CD4-positive, alpha-beta T cell (primary cell): Measurements from ENCODE around the gene SLC13A3. TPM values are rescaled to one million over a fixed set of nuclear protein-coding genes. Genes with fewer than 3 reads are reported as not detected.

Experiments used
- ATAC-seq: fragments of 200-7000 bp; cut with Tn5 transposase; one replicate; pipeline ENCODE4 v1.10.0; 2022; ENCODE audit warnings: mild to moderate bottlenecking; ENCODE audit not compliant: poor library complexity
- CTCF ChIA-PET: fragments of 350-600 bp; sonication (Branson Sonifier 250); formaldehyde crosslinking; loops from one replicate; lab custom pipeline; 2021; ENCODE audit warnings: antibody characterized with exemption, inconsistent platforms; lab: Charles Lee
- POLR2A ChIA-PET: fragments of 350-600 bp; sonication (Branson Sonifier 250); formaldehyde crosslinking; loops from one replicate; lab custom pipeline; 2021; ENCODE audit warnings: antibody characterized with exemption, inconsistent platforms; lab: Charles Lee
- DNase-seq, 14 experiments: peaks; one replicate each; pipeline ENCODE4 v3.0.0-alpha.2; 2013 to 2020; ENCODE audit warnings: mixed read lengths in 2 of 14
- H3K27ac ChIP-seq, 2 donors: one replicate each; pipeline versions ENCODE4 v1.5.1 to v1.7.0; 2013; ENCODE audit warnings: low read length in 2 of 2, low read depth in 1 of 2, mild to moderate bottlenecking in 1 of 2
- H3K27me3 ChIP-seq, 2 experiments: 1 replicate in 1 of 2; 2 replicates in 1 of 2; pipeline versions ENCODE4 v1.6.1 to v1.7.0; 2013; ENCODE audit warnings: low read length in 2 of 2, control low read depth in 1 of 2, mild to moderate bottlenecking in 1 of 2, moderate library complexity in 1 of 2; ENCODE audit not compliant: insufficient read depth in 2 of 2, control insufficient read depth in 1 of 2
- H3K36me3 ChIP-seq: one replicate; pipeline ENCODE4 v1.6.1; 2013; ENCODE audit warnings: low read length, control low read depth; ENCODE audit not compliant: insufficient read depth
- H3K4me1 ChIP-seq: one replicate; pipeline ENCODE4 v1.6.1; 2013; ENCODE audit warnings: low read length, control low read depth; ENCODE audit not compliant: insufficient read depth
- H3K4me3 ChIP-seq: one replicate; pipeline ENCODE4 v1.5.1; 2013; ENCODE audit warnings: mild to moderate bottlenecking, low read length, moderate library complexity
- H3K9me3 ChIP-seq, 2 experiments: 1 replicate in 1 of 2; 2 replicates in 1 of 2; pipeline versions ENCODE4 v1.6.1 to v1.7.0; 2013; ENCODE audit warnings: low read length in 2 of 2, mild to moderate bottlenecking in 2 of 2, control low read depth in 1 of 2, moderate library complexity in 1 of 2; ENCODE audit not compliant: control insufficient read depth in 1 of 2, insufficient read depth in 1 of 2
- H3K27ac Mint-ChIP-seq: one replicate; pipeline ENCODE4 v1.8.0; 2020; ENCODE audit warnings: mixed read lengths
- H3K27me3 Mint-ChIP-seq: one replicate; pipeline ENCODE4 v1.8.0; 2021; ENCODE audit warnings: mixed read lengths
- H3K36me3 Mint-ChIP-seq: one replicate; pipeline ENCODE4 v1.8.0; 2021; ENCODE audit warnings: low read depth, mixed read lengths
- H3K4me1 Mint-ChIP-seq: one replicate; pipeline ENCODE4 v1.8.0; 2021; ENCODE audit warnings: low read depth, mixed read lengths
- H3K4me3 Mint-ChIP-seq: one replicate; pipeline ENCODE4 v1.8.0; 2020; ENCODE audit warnings: mild to moderate bottlenecking, mixed read lengths
- H3K9me3 Mint-ChIP-seq: one replicate; pipeline ENCODE4 v1.8.0; 2020; ENCODE audit warnings: mixed read lengths
- intact Hi-C, 2 experiments: fragments of 100-400 bp; cut with DNase I in 1 of 2; cut with micrococcal nuclease in 1 of 2; formaldehyde crosslinking; loops; one replicate each; pipeline versions ENCODE4 v1.15.1 to v1.9.0; 2023 to 2025; cut with DNase I, micrococcal nuclease
- total RNA-seq, 174 experiments: library from RNA in 2 of 174; stranded (reverse) in 2 of 174; gene quantifications; one replicate each; pipeline ENCODE4 v1.2.3 and lab custom pipeline; 2021 to 2026
- TF ChIP-seq, protein P1 (sequence below): fragments of 200-600 bp; IDR thresholded peaks from one replicate; pipeline ENCODE4 v1.8.0; 2022; ENCODE audit warnings: antibody characterized with exemption, mild to moderate bottlenecking

Gene SLC13A3
- total RNA-seq, 2 experiments from 2014 or later: 0.28 TPM; not detected in 1

DNA sequence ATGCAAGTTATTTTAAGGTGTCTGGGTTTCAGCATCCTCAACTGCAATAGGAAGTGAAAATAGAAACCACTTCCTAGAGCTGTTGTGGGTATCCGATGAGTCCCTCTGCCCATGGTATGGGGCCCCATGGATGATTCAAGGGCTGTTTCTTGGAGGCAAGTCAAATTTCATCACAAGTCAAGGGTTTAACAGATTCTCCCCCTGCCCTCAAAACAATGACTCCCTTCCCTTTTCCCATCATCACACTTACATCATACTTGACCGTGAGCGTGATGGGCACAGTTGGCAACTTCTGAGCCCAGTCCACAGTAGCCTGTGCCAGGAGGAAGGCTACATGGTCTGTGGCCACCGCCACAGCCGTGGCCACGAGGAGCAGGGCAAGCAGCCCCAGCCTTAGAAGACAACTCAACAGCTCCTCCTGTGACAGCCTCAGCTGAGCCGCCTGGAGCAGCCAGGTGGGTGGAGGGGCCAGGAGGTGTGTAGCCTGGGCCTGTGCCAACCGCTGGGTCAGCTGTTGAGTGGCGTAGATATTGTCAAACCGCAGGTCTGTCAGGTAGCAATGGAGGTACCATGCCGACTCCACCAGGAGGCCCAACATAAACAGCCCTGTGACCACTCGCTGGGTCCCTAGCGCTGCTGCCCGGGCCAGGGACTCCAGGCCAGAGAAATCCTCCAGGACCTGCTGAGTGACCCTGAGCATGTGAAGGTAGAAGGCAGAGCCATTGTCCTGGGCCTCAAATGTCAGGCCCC is 106.0 kb downstream of the SLC13A3 start:
- TF ChIP-seq, protein P1, sequence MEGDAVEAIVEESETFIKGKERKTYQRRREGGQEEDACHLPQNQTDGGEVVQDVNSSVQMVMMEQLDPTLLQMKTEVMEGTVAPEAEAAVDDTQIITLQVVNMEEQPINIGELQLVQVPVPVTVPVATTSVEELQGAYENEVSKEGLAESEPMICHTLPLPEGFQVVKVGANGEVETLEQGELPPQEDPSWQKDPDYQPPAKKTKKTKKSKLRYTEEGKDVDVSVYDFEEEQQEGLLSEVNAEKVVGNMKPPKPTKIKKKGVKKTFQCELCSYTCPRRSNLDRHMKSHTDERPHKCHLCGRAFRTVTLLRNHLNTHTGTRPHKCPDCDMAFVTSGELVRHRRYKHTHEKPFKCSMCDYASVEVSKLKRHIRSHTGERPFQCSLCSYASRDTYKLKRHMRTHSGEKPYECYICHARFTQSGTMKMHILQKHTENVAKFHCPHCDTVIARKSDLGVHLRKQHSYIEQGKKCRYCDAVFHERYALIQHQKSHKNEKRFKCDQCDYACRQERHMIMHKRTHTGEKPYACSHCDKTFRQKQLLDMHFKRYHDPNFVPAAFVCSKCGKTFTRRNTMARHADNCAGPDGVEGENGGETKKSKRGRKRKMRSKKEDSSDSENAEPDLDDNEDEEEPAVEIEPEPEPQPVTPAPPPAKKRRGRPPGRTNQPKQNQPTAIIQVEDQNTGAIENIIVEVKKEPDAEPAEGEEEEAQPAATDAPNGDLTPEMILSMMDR: no peak
- CTCF ChIA-PET: no interaction called here
- POLR2A ChIA-PET: no interaction called here
- DNase-seq (peak in 3 of 14 experiments; percentile 46 to 66 (median 60)), ATAC-seq (peak; percentile 46)
- Mint-ChIP-seq H3K36me3 (no peaks in the 10 kb centered on the region), H3K27ac (no peak overlapping the region), H3K27me3 (peaks cover 11% of the 10 kb centered on the region), H3K4me3 (no peak overlapping the region), H3K9me3 (no peaks in the 10 kb centered on the region), H3K4me1 (no peaks in the 10 kb centered on the region)
- no peak overlapping the region for H3K4me3 ChIP-seq
- peaks cover 0 to 6% of the 10 kb centered on the region in 2 experiments for H3K27me3 ChIP-seq
- H3K36me3 ChIP-seq: no peaks in the 10 kb centered on the region
- H3K4me1 ChIP-seq: peaks cover 16% of the 10 kb centered on the region
- peaks cover 0 to 3% of the 10 kb centered on the region in 2 experiments for H3K9me3 ChIP-seq
- no peak overlapping the region for H3K27ac ChIP-seq
- intact Hi-C loops: no loop called here

DNA sequence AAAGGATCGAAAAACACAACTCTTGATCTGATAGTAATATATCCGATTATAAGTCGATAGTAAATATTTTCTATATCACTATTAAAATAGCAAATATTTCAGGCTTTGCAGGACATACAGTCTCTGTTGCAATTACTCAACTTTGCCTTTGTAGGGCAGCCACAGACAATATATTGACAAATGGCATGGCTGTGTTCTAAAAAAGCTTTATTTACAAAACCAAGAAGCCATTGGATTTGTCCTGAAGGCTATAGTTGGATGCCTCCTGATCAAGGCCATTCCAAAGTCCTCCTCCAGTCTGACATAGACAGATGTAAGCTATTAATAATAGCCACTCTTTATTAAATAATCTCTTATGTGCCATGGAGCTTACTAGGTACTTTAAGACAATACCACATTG is 106.7 kb downstream of the SLC13A3 start:
- no peak overlapping the region for H3K4me3 Mint-ChIP-seq
- POLR2A ChIA-PET: no interaction called here
- H3K36me3 ChIP-seq: no peaks in the 10 kb centered on the region
- CTCF ChIA-PET: no interaction called here
- no peak overlapping the region for H3K27ac Mint-ChIP-seq
- H3K36me3 Mint-ChIP-seq: no peaks in the 10 kb centered on the region
- intact Hi-C loops: no loop called here
- H3K4me1 ChIP-seq: peaks cover 16% of the 10 kb centered on the region
- DNase-seq: no peak
- H3K27me3 ChIP-seq: peaks cover 0 to 5% of the 10 kb centered on the region in 2 experiments
- H3K27me3 Mint-ChIP-seq: peaks cover 14% of the 10 kb centered on the region
- H3K4me3 ChIP-seq: no peak overlapping the region
- H3K27ac ChIP-seq: no peak overlapping the region
- no peak for ATAC-seq
- TF ChIP-seq, protein P1: no peak
- peaks cover 0 to 3% of the 10 kb centered on the region in 2 experiments for H3K9me3 ChIP-seq
- no peaks in the 10 kb centered on the region for H3K4me1 Mint-ChIP-seq
- no peaks in the 10 kb centered on the region for H3K9me3 Mint-ChIP-seq

DNA sequence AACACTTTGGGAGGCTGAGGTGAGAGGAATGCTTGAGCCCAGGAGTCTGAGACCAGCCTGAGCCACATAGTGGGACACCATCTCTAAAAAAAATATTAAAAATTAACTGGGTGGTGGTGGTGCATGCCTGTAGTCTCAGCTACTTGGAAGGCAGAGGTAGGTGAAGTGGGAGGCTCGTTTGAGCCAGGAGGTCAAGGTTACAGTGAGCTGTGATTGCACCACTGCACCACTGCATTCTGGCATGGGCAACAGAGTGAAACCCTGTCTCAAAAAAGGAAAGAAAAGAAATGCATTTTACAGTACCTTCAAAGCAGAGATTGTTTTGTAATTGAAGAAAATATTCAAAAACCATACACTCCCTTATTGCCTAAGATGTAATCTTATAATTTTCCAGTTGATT is 107.3 kb downstream of the SLC13A3 start:
- intact Hi-C loops: no loop called here
- Mint-ChIP-seq H3K27me3 (peaks cover 20% of the 10 kb centered on the region), H3K27ac (no peak overlapping the region), H3K9me3 (no peaks in the 10 kb centered on the region), H3K4me3 (no peak overlapping the region), H3K4me1 (no peaks in the 10 kb centered on the region), H3K36me3 (no peaks in the 10 kb centered on the region)
- Histone ChIP-seq H3K9me3 (peaks cover 0 to 3% of the 10 kb centered on the region in 2 experiments), H3K27me3 (peaks cover 0 to 2% of the 10 kb centered on the region in 2 experiments), H3K4me3 (no peak overlapping the region), H3K36me3 (no peaks in the 10 kb centered on the region), H3K27ac (no peak overlapping the region), H3K4me1 (peaks cover 16% of the 10 kb centered on the region)
- ATAC-seq (no peak), DNase-seq (no peak)
- ChIA-PET POLR2A (no interaction called here), CTCF (no interaction called here)
- TF ChIP-seq, protein P1: no peak
